GM12875 (cell line): ENCODE data around the gene COX5B.

Experiments
- H3K4me3 ChIP-seq: one replicate; pipeline ENCODE4 v1.5.1; 2011; ENCODE audit warnings: low read depth, low read length, control low read depth
- CTCF ChIP-seq: IDR thresholded peaks from 2 replicates; pipeline ENCODE4 v1.5.1; 2011; ENCODE audit warnings: low read depth, mild to moderate bottlenecking, control low read depth, inconsistent platforms, low read length, moderate library complexity, borderline replicate concordance; ENCODE audit not compliant: insufficient read depth

Gene COX5B

GRCh38 chr2:97654791-97655190 lies 8.9 kb downstream of the COX5B start:
- no peak overlapping the region for H3K4me3 ChIP-seq
- no peak for TF ChIP-seq CTCF

- TF ChIP-seq CTCF, result no peak
These were observed 10.4 kb downstream of the COX5B start for GRCh38 chr2:97656129-97656755.

GRCh38 chr2:97656905-97657587 lies 11.2 kb downstream of the COX5B start:
- TF ChIP-seq CTCF, result no peak

More at GRCh38 chr2:97656129-97656755, 10.4 kb downstream of the COX5B start:
- H3K4me3 ChIP-seq, result no peak overlapping the region

GRCh38 chr2:97657986-97658690 lies 12.3 kb downstream of the COX5B start:
- no peak overlapping the region for H3K4me3 ChIP-seq
- no peak for TF ChIP-seq CTCF

More at GRCh38 chr2:97656905-97657587, 11.2 kb downstream of the COX5B start:
- H3K4me3 ChIP-seq, result no peak overlapping the region

- TF ChIP-seq CTCF, result no peak
These were observed 12.9 kb downstream of the COX5B start for GRCh38 chr2:97658691-97659157.

GRCh38 chr2:97659256-97660043 lies 13.6 kb downstream of the COX5B start:
- no peak for TF ChIP-seq CTCF
- no peak overlapping the region for H3K4me3 ChIP-seq

More at GRCh38 chr2:97658691-97659157, 12.9 kb downstream of the COX5B start:
- no peak overlapping the region for H3K4me3 ChIP-seq
